Activated CD8-positive, alpha-beta memory T cell treated with anti-CD3 and anti-CD28 coated beads, Interleukin-2, amount 50 U/mL, for 48 hours (primary cell): ENCODE results near the gene AFAP1L1.

Experiments
- DNase-seq: peaks from one replicate; pipeline ENCODE4 v3.0.0-alpha.2; 2020

Gene AFAP1L1

GRCh38 chr5:149355688-149356087 is 84.0 kb downstream of the AFAP1L1 start:
- no peak for DNase-seq

- no peak for DNase-seq
Observed at GRCh38 chr5:149356391-149356790, 84.7 kb downstream of the AFAP1L1 start.

- DNase-seq, result peak; percentile 98
Observed at GRCh38 chr5:149357370-149358293, 86.0 kb downstream of the AFAP1L1 start, which contains the start of gene PCYOX1L. PCYOX1L (plus strand) TSS chr5:149358046; CDS start chr5:149358069, 23 bp downstream.

GRCh38 chr5:149358294-149358651 is 86.6 kb downstream of the AFAP1L1 start:
- DNase-seq, result peak; percentile 67

GRCh38 chr5:149358868-149359495 is 87.3 kb downstream of the AFAP1L1 start:
- no peak for DNase-seq

GRCh38 chr5:149360272-149360671 is 88.6 kb downstream of the AFAP1L1 start:
- no peak for DNase-seq

GRCh38 chr5:149362541-149362940 is 90.9 kb downstream of the AFAP1L1 start:
- DNase-seq, result no peak

GRCh38 chr5:149363358-149363757 is 91.7 kb downstream of the AFAP1L1 start:
- no peak for DNase-seq

GRCh38 chr5:149363936-149364335 is 92.3 kb downstream of the AFAP1L1 start:
- no peak for DNase-seq

- DNase-seq, result no peak
Observed at GRCh38 chr5:149364719-149365118, 93.1 kb downstream of the AFAP1L1 start.

GRCh38 chr5:149365418-149365817 is 93.8 kb downstream of the AFAP1L1 start:
- DNase-seq, result no peak

GRCh38 chr5:149366169-149366729 is 94.6 kb downstream of the AFAP1L1 start:
- DNase-seq, result no peak

- DNase-seq, result peak; percentile 66
Observed at GRCh38 chr5:149367249-149367971, 95.8 kb downstream of the AFAP1L1 start.

GRCh38 chr5:149367972-149368645 is 96.5 kb downstream of the AFAP1L1 start:
- no peak for DNase-seq

- no peak for DNase-seq
Observed at GRCh38 chr5:149370878-149371277, 99.2 kb downstream of the AFAP1L1 start.

- peak; percentile 83 for DNase-seq
Observed at GRCh38 chr5:149371296-149371962, 99.8 kb downstream of the AFAP1L1 start.

GRCh38 chr5:149372076-149372795 is 100.6 kb downstream of the AFAP1L1 start:
- no peak for DNase-seq

- no peak for DNase-seq
Observed at GRCh38 chr5:149372932-149373331, 101.3 kb downstream of the AFAP1L1 start.

- DNase-seq, result no peak
Observed at GRCh38 chr5:149374303-149374702, 102.6 kb downstream of the AFAP1L1 start.

- no peak for DNase-seq
Observed at GRCh38 chr5:149374801-149375200, 103.1 kb downstream of the AFAP1L1 start.

GRCh38 chr5:149375434-149375833 is 103.8 kb downstream of the AFAP1L1 start:
- DNase-seq, result no peak
